Adrenal gland (tissue), 5 donors: ENCODE data around the gene TOMM5.

ENCODE experiments used
- CTCF ChIP-seq, 6 experiments: fragments of 450-650 bp in 4 of 6; fragments of 200-600 bp in 2 of 6; sonication (generic) in 1 of 6; IDR thresholded peaks; 1 replicate in 5 of 6; 2 replicates in 1 of 6; pipeline versions ENCODE4 v1.5.1 to v1.8.0; 2016 to 2021; ENCODE audit warnings: antibody characterized with exemption in 6 of 6, mild to moderate bottlenecking in 2 of 6, moderate library complexity in 1 of 6
- POLR2A ChIP-seq, 2 donors: fragments of 450-650 bp; IDR thresholded peaks; one replicate each; pipeline ENCODE4 v1.6.1; 2017; ENCODE audit warnings: antibody characterized with exemption in 2 of 2, mild to moderate bottlenecking in 2 of 2, moderate library complexity in 1 of 2
- donor health status: DM: no; HTN: no; CAD: no.

- no peak for TF ChIP-seq CTCF (IDR thresholded peaks at IDR 0.05)
- TF ChIP-seq POLR2A (IDR thresholded peaks at IDR 0.05), result no peak
These were observed 29.6 kb downstream of the TOMM5 start for GRCh38 chr9:37562826-37563225.
